IMR-90 (cell line): ENCODE measurements around the gene IGF2BP1.

Source experiments
- BHLHE40 ChIP-seq: fragments of 150-350 bp; IDR thresholded peaks from 2 replicates; pipeline ENCODE4 v1.6.1; 2016; ENCODE audit warnings: mild to moderate bottlenecking, low read depth, low read length
- NFE2L2 ChIP-seq: fragments of 150-350 bp; IDR thresholded peaks from 2 replicates; pipeline ENCODE4 v1.6.1; 2016; ENCODE audit warnings: low read depth, mild to moderate bottlenecking, low read length
- POLR2A ChIP-seq: IDR thresholded peaks from 2 replicates; pipeline ENCODE4 v1.6.1; 2012; ENCODE audit warnings: mild to moderate bottlenecking, low read depth, low read length
- RAD21 ChIP-seq: IDR thresholded peaks from 2 replicates; pipeline ENCODE4 v1.6.1; 2012; ENCODE audit warnings: low read length, improper control_type of control experiment

DNA sequence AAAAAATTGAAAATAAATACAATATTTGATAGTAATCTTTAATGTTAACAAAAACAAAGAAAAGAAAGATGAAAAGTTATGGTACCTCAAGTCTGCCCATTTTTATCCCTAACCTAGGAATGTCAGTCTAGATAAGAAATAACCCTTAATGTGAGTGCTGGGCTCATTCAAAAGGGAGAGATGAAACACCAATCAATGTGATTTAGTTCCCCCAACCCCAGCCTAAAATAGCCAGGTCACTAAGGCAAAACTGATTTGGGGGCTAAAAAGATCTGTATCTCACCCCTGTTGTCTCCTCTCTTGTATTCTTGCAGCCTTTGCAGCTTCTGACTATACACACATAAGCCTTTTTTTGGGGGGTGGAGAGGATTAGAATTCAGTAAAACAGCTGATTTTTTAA, 3.2 kb upstream of the IGF2BP1 start:
- TF ChIP-seq RAD21 (no peak), POLR2A (no peak), BHLHE40 (no peak), NFE2L2 (no peak)
